Activated CD4-positive, alpha-beta T cell treated with anti-CD3 and anti-CD28 coated beads, Interleukin-2, amount 50 U/mL, for 1 hour (primary cell): Measurements from ENCODE around the gene KIDINS220.
"Not testable (repeated sequence)": the region's sequence is repeated elsewhere in the genome, so short reads cannot be mapped to it uniquely, and the experiment has no call there.

Source experiments
- DNase-seq: peaks from one replicate; pipeline ENCODE4 v3.0.0-alpha.2; 2020

KIDINS220 gene

DNA sequence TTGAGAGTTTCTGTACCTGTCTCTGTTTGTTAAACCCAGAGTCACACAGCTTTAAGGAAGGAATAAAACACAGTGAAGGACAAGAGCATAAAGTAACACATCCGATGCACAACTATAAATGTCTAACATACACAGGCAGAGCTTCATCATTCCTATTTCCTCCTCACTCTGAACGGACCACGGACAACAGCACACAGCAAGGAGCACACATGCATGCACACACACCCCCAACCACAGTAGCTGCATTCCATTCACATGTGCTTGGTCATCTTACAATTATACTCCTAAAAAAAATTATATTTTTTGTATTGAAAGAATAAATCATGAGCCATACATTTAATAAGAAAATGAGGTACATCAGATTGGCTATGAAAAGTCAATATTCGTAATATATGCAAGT, 97.3 kb downstream of the KIDINS220 start:
- no peak for DNase-seq

- DNase-seq: no peak
These were observed 99.7 kb downstream of the KIDINS220 start for GRCh38 chr2:8737571-8738175.

GRCh38 chr2:8732601-8733000, 104.8 kb downstream of the KIDINS220 start:
- no peak for DNase-seq

GRCh38 chr2:8729939-8730338, 107.5 kb downstream of the KIDINS220 start:
- DNase-seq: no peak

DNA sequence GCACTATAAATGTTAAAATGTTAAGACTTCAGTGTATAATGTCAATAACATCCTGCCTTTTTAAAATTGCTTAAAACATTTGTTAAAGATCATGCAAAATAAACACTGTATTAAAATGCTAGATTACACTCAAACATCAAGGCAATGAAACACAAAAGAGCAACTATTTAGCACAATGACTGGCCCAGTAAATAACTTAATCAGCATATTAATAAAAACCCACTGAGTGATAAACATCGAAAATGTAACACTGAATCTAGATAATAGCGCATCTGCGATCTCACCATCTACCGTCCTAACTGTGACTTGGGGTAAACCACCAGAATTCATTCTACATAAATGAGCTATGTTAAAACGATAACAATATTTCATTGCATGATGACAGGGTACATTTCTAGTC, 108.3 kb downstream of the KIDINS220 start:
- not testable (repeated sequence) for DNase-seq

- no peak for DNase-seq
These were observed 109.0 kb downstream of the KIDINS220 start for GRCh38 chr2:8728305-8729015.

- DNase-seq: no peak
These were observed 111.6 kb downstream of the KIDINS220 start for GRCh38 chr2:8725838-8726237.

GRCh38 chr2:8722986-8723385, 114.4 kb downstream of the KIDINS220 start:
- DNase-seq: no peak

GRCh38 chr2:8721410-8721809, 116.0 kb downstream of the KIDINS220 start:
- no peak for DNase-seq

DNA sequence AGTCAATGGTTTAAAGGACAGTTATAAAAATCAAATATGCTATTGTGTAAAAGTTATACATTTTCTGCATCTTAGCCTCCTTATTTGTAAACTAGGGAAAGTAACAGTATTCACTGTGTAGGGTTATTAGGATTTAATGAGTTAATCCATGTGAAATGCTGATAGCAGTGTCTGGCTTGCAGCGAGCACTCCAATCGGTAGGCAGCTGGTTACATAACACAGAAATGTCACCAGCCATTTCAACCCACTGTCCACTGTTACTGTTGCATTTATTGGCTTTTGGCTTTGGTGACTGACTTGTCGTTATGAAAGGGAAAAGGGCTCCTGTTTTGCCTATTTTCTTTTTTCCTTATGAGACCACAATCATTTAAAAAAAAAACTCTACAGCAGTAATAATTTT, 116.7 kb downstream of the KIDINS220 start:
- DNase-seq: no peak

DNA sequence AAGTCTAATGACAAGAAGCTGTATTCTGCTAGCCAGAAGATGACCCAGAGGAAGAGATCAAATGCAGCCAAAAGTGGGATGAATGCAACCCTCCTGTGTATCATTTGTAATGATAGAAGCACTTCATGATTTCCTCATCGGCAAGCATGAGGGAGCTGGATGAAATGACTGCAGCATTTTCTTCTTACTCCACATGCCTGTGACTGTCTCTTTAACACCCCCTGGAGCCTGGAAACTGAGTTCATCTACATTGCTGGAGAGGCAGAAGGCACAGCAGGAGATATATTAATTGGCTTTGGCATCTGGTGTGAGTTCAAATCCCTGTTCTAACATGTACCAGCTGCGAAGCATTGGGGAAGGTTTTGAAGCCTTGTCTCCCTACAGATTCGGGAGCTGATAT, 117.9 kb downstream of the KIDINS220 start:
- DNase-seq: no peak

- DNase-seq: no peak
These were observed 122.4 kb downstream of the KIDINS220 start for GRCh38 chr2:8714971-8715370.

GRCh38 chr2:8714283-8714682, 123.1 kb downstream of the KIDINS220 start:
- no peak for DNase-seq

DNA sequence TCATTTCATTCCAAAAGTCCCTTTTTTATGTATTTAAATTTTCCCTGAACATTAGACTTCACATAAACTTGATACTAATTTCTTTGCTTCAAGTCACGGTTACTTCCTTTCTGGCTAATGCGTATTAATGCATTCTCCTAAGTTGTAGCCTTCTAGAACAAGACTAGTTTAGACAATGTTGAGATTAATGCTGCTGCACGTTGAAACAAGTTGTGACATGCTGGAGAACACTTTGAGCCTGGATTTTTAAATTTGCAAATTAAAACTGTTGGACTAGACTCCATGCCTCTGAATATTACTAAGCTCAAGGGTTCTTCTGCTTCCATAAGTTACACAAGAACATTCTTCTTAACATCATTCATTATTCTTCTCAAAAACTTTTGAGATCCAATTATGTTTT, 126.5 kb downstream of the KIDINS220 start:
- DNase-seq: no peak

DNA sequence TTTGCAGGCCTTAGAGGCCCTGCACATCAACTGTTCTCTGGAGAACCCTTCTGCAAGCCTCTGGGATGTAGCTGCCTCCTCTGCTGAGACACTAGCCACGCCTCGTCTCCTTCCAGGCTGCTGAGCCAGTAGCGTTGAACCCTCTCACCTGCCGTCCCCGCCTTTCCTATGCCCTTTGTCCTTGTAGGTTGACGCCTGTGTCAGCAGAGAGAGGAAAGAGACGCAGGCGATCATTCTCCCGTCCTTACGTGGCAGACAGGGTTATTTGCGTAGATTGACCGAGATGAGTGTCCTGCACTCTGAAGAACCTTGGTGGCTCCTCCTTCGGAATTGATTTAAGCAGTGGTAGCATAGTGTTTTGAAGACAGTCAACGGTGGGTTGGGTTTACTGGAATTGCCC, 127.8 kb downstream of the KIDINS220 start:
- DNase-seq: no peak

- no peak for DNase-seq
These were observed 132.5 kb downstream of the KIDINS220 start for GRCh38 chr2:8704906-8705305.

DNA sequence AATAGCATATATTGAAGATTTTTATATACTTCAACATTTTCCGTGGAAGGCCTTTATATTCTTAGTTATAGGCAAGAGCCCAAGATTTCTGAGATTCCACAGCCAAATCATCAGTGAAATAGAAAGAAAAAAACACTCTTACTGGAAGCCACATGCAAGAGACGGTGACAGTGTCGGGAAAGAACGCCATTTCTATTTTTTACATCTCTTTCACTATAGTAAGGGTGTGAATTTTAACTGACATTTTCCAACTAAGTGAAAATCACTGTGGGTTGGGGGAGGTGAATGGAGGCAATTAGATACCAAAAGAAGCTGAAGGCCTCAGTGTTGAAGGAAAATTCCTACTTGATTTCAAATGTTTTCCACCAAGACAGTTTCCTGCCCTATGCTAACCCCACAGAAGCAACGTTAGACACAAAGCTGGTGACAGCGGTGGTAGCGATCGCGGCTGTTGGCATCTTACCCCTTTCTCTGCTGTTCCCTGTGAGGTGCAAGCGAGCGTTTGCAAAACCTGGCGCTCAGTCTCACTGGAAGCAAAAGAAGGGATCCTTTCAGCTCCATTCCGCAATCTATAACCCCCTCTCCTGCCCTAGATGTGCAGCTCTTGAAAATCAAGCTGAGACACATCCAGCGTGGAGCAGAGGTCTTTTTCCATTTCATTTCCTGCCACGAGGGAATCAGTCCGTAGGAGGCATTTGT, 135.6 kb downstream of the KIDINS220 start:
- DNase-seq: no peak

DNA sequence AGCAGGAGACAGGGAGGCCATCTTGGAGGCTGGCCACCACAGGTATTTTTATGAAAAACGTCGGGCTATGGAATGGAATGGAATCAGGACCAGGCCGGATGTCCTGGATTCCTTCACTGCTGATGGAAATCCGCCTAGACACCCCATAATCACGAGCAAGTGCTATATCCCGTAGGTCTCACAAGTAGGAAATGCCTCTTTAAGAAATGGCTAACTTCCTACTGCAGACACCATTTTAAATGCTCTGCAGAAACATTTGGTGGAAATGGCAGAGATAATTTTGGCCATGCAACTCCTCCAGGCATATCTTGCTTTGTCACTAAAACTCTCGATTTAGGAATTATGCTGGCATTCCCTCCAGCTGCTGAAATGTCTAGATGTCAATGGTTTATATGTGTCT, 137.6 kb downstream of the KIDINS220 start:
- no peak for DNase-seq

DNA sequence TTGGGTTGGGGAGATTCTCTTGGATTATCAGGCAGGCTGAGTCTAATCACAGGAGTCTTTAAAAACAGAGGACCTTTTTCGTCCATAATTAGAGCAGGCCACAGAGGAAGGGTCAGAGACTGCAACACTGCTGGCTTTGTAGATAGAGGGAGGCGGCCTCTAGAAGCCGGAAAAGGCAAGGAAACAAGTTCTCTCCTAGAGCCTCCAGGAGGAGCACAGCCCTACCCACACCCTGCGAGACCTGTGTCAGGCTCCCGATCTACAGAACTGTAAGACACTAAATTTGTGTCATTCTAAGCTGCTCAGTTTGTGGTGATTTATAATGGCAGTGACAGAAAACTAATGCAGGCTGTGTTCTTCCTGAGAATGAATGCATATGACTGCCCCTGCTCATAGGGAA, 140.2 kb downstream of the KIDINS220 start:
- DNase-seq: no peak

DNA sequence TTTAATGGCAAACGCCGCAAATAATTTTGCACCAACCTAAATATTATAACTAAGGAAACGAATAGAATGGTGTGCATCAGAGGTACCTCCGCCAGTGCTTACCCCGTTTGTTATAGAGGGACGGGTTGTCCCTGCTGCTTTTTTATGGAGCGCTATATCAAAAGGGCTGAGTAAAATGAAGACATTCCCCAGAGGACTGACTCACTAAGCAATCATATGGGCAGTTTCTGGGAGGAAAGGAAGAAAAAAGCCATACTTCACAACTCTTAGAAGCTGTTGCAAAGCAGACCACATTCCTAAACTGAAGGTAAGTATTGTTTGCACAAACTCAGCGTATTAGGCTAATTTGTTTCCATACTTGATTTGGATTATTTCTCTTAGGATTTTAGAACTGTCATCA, 142.7 kb downstream of the KIDINS220 start:
- no peak for DNase-seq

GRCh38 chr2:8693157-8693821, 144.1 kb downstream of the KIDINS220 start:
- DNase-seq: no peak

DNA sequence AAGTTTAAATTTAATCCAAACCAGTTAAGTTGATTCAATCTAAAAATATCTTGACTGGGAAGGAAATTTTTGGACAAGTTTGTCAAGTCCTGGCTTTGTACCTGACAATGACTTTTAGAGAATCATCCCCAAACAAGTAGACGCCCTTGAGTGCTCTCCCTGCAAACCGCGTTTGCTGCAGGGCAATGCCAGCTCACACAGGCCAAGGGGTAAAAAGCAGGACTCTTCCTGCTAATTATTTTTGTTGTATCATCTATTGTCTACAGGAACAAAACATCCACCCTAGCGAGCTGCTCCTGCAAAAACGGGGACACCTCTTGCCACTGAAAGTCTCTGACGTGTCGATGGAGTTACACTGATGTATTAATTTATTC, 144.6 kb downstream of the KIDINS220 start:
- DNase-seq: no peak

- no peak for DNase-seq
These were observed 145.5 kb downstream of the KIDINS220 start for GRCh38 chr2:8691859-8692437.
